DMS153 treated with DMSO at 0.1 percent for 48 hours (cell line): ENCODE measurements around the gene SYT17.

Experiments used
- DNase-seq: peaks from one replicate; lab custom pipeline; 2025; ENCODE audit not compliant: unreplicated experiment; lab: John Stamatoyannopoulos, UW

The SYT17 gene

DNA sequence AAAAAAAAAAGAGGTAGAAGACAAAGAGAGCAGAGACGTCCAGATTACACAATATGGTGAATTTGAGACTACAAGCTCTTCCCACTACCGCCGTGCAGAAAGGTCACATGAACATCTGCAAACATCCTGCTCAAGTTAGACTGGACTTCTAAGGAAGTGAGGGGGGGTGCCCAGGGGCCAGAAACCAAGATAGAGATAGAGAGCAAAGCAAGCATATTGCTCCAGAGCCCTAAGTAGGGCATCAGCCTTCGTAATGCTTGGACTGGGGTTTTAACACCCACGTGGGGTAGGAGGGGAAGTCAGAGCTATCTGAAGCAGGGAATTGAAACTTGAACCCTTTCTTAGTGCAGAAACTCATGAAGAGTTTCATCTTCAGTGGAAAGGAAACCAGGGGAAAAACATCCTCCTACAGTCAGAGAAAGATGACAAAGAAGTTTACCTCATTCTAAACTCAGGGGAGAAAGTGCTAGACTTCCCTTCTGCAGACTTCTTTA lies 126.2 kb downstream of the SYT17 start:
- no peak for DNase-seq

- DNase-seq: no peak
Measured at GRCh38 chr16:19295393-19295792, 127.4 kb downstream of the SYT17 start.

DNA sequence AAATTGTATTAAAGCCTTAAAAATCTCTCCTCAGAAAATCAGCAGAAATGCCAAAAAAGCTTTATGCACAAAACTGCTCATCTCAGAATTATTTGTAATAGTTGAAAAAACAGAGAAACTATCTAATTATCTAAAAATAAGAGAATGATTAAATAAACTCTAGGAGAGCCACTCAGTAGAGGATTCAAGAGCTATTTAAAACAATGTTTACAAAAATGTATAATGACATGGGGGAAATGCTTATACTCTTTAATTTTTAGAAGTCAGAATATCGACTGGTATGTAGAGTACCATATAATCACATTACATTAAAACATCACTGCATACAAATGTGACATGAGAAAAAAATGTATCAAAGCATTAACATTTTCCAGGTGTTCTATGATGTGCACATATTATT lies 129.4 kb downstream of the SYT17 start:
- no peak for DNase-seq

GRCh38 chr16:19299565-19299964 lies 131.5 kb downstream of the SYT17 start:
- no peak for DNase-seq

GRCh38 chr16:19301931-19302330 lies 133.9 kb downstream of the SYT17 start:
- no peak for DNase-seq

- no peak for DNase-seq
Measured at GRCh38 chr16:19304750-19305149, 136.7 kb downstream of the SYT17 start.

DNA sequence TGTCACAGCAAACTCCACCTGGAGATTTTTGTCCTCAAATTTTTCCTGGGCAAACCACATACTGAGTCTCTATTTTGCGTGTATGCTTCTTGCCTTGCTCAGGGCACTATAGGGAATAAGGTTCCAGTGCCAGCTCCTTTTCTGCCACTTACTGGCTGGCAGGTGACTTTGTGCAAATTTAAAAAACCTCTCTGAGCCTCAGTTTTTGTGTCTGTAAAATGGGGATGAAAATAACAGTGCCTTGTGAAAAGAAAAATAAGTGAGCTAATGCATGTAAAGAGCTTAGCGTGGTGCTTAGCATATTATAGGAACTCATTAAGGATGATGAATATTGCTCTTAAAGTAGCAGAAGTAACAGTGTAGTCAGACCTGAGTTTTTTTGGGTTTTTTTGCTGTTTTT lies 137.4 kb downstream of the SYT17 start:
- no peak for DNase-seq

DNA sequence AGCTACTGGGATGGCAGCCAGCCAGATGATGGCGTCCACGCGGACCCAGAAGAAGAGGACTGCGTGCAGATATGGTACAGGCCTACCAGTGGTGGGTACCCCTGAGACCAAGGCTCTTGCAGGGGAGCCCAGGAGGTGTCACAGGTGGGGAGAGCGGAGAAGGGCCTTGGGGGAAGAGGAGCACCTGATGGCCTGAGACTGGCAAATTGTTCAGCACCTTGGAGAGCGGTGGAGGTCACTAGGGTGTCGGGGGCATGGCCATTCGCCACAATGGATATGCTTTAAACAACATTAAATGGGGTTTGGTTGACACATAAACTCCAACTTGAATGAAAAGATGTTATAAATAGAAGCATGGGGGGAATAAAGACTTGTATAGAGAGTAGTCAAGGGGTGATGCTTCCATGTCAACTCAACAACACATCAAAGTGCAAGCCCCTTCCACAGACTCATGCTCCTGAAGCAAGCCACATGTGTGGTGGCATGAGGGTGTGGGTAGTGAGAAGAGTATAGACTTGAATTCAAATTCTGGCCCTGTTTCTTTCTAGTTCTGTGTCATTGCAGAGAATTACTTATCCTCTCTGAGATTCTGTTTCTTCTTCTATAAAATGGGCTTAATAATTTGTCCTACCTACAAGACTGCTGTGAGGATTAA lies 139.7 kb downstream of the SYT17 start:
- DNase-seq: no peak

DNA sequence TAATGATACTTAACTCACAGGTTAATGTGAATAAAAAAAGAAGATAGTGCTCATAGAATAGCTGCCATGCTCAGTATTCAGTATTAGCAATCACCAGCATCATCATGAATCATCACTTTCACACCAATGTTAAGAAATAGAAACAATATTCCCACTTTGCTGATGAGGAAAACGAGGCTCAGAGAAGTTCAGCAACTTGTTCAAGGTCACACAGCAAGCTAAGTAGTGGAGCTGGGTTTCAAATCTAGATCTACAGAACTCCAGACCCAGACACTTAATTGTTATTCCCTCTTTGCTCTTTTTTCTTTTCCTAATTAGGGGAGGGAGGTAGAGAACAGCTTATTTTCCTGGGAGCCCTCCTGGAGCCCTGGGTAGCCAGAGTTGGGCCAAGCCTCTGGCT lies 140.4 kb downstream of the SYT17 start:
- DNase-seq: no peak

DNA sequence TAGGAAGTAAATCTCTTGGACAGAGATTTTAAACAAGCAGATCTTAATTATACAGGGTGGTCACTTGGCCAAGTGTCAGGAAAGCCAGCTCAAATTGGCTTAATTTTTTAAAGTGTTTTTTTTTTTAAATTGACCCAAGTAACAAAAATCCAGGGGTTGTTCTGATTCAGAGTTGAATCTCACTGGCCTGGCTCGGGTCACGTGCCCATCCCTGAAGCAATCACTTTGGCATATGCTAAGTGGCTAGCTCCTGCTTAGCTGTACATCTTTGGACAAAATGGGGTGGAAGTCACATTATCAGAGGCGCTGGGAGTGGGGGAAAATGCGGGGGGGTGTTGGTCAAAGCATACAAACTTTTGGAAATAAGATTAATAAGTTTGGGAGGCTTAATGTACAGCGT lies 141.1 kb downstream of the SYT17 start:
- DNase-seq: no peak

DNA sequence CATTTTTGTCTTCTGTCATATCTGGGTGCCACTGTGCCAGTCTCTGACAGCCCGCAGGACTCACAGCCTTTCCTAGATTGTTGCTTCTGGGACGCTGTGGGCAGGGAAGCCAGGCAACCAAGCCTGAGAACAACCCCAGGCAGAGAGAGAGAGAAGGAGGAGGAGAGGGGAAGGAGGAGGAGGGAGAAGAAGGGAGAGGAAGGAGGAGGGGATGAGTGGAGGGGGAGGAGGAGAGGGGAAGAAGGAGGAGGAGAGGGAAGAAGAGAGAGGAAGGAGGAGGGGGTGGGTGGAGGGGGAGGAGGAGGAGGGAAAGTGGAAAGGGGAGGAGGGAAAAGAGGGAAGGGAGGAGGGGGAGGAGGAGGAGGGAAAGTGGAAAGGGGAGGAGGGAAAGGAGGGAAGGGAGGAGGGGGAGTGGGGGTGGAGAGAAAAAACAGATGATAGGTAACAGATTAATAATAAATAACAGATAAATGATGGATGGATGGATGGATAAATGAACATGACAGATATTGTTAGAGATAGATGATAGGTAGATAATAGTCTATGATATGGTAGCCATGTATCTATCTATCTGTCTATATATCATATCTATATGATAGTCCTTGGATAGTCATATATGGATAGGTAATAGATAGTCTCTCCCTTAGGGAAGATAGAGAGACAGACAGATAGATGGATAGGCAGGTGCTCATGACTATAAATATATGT lies 146.8 kb downstream of the SYT17 start:
- no peak for DNase-seq

GRCh38 chr16:19315889-19316433 lies 147.9 kb downstream of the SYT17 start:
- DNase-seq: no peak

DNA sequence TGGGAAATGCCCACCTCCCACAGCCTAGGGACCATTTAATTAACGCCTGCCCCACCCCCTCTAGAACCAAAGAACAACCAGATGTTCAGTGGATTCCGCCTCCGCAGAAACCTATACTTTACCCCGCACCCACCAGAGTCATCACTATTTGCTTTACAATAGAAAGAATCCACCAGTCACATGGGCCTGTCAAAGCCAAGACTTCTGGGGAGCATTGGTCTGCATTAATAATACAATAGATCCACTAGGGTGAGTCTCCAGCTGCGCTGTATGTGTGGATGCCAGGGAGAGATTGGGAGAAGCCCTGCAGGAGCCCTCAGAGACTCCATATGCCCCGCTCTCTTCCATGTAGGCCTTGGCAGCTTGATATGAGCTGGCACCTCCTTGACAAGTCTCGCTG lies 148.8 kb downstream of the SYT17 start:
- no peak for DNase-seq
